ENCODE data around the gene HSPD1. TPM values are rescaled to one million over a fixed set of nuclear protein-coding genes. Genes with fewer than 3 reads are reported as not detected.
A peak's percentile ranks its signal among the peaks of the same experiment; 100 is the strongest.
"Not testable (repeated sequence)": the region's sequence is repeated elsewhere in the genome, so short reads cannot be mapped to it uniquely, and the experiment has no call there.

HSPD1 gene
- total RNA-seq, 1 experiment from 2014 or later, result 681 TPM

DNA sequence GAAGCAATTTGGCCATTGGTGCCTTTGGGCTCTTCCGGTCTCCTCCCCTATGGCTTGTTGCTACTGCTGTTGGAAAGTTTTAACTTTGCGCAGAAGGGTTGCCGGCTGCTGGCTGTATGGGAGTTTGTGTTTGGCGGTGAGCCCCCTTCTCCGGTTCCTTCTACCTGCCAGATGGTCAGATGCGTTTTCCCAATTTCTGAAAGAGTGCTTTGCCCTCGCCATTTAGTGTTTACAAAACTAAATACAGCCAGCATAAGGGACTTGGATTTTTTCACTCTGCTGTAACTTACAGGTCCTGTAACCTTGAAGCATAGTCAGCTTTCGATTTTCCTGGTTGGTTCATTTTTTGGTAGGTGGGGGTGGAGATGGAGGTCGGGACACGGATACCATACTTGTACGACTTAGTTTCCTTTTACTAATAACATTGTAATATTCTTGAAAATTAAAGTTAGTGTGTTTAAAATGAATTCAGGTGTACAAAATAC lies 45.7 kb downstream of the HSPD1 start:
- Mint-ChIP-seq H3K27me3 (ENCODE audit: insufficient read depth, unreplicated experiment) (no peaks in the 10 kb centered on the region), H3K27ac (ENCODE audit: low read depth, unreplicated experiment) (peak overlapping the region; percentile 100), H3K9me3 (ENCODE audit: unreplicated experiment) (no peaks in the 10 kb centered on the region), H3K4me1 (ENCODE audit: insufficient read depth, unreplicated experiment) (peaks cover 19% of the 10 kb centered on the region), H3K36me3 (ENCODE audit: insufficient read depth, unreplicated experiment) (peaks cover 11% of the 10 kb centered on the region), H3K4me3 (ENCODE audit: unreplicated experiment) (peak overlapping the region; percentile 99)
- TF ChIP-seq, protein P1, sequence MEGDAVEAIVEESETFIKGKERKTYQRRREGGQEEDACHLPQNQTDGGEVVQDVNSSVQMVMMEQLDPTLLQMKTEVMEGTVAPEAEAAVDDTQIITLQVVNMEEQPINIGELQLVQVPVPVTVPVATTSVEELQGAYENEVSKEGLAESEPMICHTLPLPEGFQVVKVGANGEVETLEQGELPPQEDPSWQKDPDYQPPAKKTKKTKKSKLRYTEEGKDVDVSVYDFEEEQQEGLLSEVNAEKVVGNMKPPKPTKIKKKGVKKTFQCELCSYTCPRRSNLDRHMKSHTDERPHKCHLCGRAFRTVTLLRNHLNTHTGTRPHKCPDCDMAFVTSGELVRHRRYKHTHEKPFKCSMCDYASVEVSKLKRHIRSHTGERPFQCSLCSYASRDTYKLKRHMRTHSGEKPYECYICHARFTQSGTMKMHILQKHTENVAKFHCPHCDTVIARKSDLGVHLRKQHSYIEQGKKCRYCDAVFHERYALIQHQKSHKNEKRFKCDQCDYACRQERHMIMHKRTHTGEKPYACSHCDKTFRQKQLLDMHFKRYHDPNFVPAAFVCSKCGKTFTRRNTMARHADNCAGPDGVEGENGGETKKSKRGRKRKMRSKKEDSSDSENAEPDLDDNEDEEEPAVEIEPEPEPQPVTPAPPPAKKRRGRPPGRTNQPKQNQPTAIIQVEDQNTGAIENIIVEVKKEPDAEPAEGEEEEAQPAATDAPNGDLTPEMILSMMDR (IDR thresholded peaks at IDR 0.05; ENCODE audit: unreplicated experiment), result no peak
- BruUV-seq (replicated peaks), result no TSS peak
- ChIA-PET CTCF (interaction anchor here (0.6 to 0.7 kb wide), 2 partner anchors 69 to 70 kb away, joined by 3 read pairs; no protein-coding TSS in a partner anchor), POLR2A (interaction anchor here (0.7 to 12.1 kb wide), 8 partner anchors 10 to 160 kb away, joined by 4 to 257 read pairs (median 8); partner anchors contain the start of genes HSPD1, HSPE1, MOB4 and SF3B1)
- peak; percentile 94 for DNase-seq (ENCODE audit: unreplicated experiment)
- intact Hi-C loops (cut with micrococcal nuclease), result loop anchor here (1.0 to 5.0 kb wide), 3 partner anchors 19 to 253 kb away; partner anchors contain the start of genes HSPD1, MARS2 and SF3B1

DNA sequence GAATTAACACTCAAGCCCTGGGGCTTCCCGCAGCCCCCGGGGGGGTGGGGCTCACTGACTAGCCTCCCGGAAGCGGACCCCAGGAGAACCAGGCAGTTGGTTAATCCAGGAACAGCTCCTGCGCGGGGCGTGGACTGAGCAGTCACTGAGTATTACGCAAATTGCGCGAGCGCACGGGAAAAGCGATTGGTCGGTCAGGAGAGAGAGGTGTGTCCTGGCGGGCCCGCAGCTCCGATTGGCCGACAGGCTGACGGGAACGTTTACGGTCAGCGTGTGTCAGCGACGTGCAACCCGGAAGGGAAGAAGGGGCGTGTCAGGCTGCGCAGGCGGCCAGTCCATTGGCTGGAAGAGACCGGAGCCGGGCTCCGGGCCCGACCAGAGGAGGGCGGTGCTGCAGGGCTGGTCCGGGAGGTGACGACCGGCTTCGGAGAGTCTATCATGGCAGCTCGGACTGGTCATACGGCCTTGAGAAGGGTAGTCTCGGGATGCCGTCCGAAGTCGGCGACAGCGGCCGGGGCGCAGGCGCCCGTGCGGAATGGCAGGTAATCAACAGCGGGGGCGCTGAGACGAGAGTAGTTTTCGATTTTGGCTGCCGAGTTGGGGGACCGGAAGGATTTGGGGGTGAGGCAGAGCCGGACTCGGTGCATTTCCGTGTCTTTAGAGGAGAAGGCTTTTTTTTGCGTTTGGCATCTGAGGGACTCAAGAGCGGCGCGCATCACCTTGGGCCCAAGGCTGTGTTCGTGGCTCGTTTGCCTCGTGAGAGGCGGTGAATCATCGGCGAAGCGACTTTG lies 46.3 kb downstream of the HSPD1 start, which contains the start of gene COQ10B:
COQ10B (plus strand) TSS at position 430 of the 791 bp plus-strand sequence; CDS start at position 439, 9 bp downstream.
- ChIA-PET CTCF (interaction anchor here (0.6 to 1.0 kb wide), 2 partner anchors 71 to 161 kb away, joined by 3 read pairs; no protein-coding TSS in a partner anchor), POLR2A (interaction anchor here (0.5 to 12.1 kb wide), 21 partner anchors 10 to 1877 kb away, joined by 3 to 257 read pairs (median 5); partner anchors contain the start of genes HSPD1, HSPE1, MARS2 and MOB4)
- TF ChIP-seq, protein P1 (IDR thresholded peaks at IDR 0.05; ENCODE audit: unreplicated experiment), result no peak
- intact Hi-C loops (cut with micrococcal nuclease), result loop anchor here (1.0 to 5.0 kb wide), 3 partner anchors 18 to 254 kb away; partner anchors contain the start of genes HSPD1, MARS2 and SF3B1
- peak; percentile 99 for DNase-seq (ENCODE audit: unreplicated experiment)
- Mint-ChIP-seq H3K4me3 (ENCODE audit: unreplicated experiment) (peak within 1 kb of the TSS; percentile 99), H3K27me3 (ENCODE audit: insufficient read depth, unreplicated experiment) (no peaks in the 10 kb centered on the region), H3K4me1 (ENCODE audit: insufficient read depth, unreplicated experiment) (peaks cover 16% of the 10 kb centered on the region), H3K9me3 (ENCODE audit: unreplicated experiment) (no peaks in the 10 kb centered on the region), H3K36me3 (ENCODE audit: insufficient read depth, unreplicated experiment) (peaks cover 11% of the 10 kb centered on the region), H3K27ac (ENCODE audit: low read depth, unreplicated experiment) (peak within 1 kb of the TSS; percentile 100)
- BruUV-seq (replicated peaks), result TSS peak; percentile 79

DNA sequence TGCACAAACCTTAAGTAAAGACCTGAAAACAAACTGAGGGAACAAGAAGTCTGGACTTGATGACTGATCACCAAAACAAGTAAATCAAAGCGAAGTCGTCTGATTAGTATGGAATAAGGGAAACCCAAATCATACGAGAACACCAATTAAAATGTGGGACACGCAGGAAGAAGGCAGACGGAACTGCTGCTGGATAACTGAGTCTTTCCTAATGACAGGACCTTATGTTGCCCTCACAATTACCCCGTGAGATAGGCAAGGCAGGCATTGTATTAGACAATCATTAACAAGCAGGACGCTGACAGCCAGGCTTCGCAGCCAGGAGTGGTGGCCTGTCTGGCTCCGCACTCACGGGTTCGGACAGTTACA lies 46.9 kb downstream of the HSPD1 start:
- Mint-ChIP-seq H3K4me3 (ENCODE audit: unreplicated experiment) (peak overlapping the region; percentile 99), H3K27ac (ENCODE audit: low read depth, unreplicated experiment) (peak overlapping the region; percentile 100), H3K4me1 (ENCODE audit: insufficient read depth, unreplicated experiment) (peaks cover 11% of the 10 kb centered on the region), H3K27me3 (ENCODE audit: insufficient read depth, unreplicated experiment) (no peaks in the 10 kb centered on the region), H3K36me3 (ENCODE audit: insufficient read depth, unreplicated experiment) (peaks cover 11% of the 10 kb centered on the region), H3K9me3 (ENCODE audit: unreplicated experiment) (no peaks in the 10 kb centered on the region)
- CTCF ChIA-PET, result interaction anchor here (1.0 kb wide), 1 partner anchor 162 kb away, joined by 3 read pairs; no protein-coding TSS in a partner anchor
- no peak for DNase-seq (ENCODE audit: unreplicated experiment)
- TF ChIP-seq, protein P1 (IDR thresholded peaks at IDR 0.05; ENCODE audit: unreplicated experiment), result no peak
- BruUV-seq (replicated peaks), result no TSS peak
- intact Hi-C loops (cut with micrococcal nuclease), result loop anchor here (1.0 to 5.0 kb wide), 3 partner anchors 17 to 255 kb away; partner anchors contain the start of genes HSPD1, MARS2 and SF3B1
- POLR2A ChIA-PET, result interaction anchor here (0.5 to 12.1 kb wide), 19 partner anchors 9 to 527 kb away, joined by 3 to 257 read pairs (median 5); partner anchors contain the start of genes HSPD1, HSPE1, MARS2 and MOB4

DNA sequence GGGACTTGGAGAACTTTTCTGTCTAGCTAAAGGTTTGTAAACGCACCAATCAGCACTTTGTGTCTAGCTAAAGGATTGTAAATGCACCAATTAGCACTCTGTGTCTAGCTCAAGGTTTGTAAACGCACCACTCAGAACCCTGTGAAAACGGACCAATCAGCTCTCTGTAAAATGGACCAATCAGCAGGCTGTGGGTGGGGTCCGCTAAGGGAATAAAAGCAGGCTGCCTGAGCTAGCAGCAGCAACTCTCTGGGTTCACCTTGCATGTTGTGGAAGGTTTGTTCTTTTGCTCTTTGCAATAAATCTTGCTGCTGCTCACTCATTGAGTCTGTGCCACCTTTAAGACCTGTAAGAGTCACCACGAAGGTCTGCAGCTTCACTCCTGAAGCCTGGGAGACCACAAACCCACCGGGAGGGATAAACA lies 48.7 kb downstream of the HSPD1 start:
- CTCF ChIA-PET, result interaction anchor here (0.5 to 1.5 kb wide), 5 partner anchors 11 to 529 kb away, joined by 3 to 6 read pairs (median 5); no protein-coding TSS in a partner anchor
- POLR2A ChIA-PET, result interaction anchor here (0.6 to 12.1 kb wide), 5 partner anchors 16 to 252 kb away, joined by 3 to 257 read pairs (median 4); partner anchors contain the start of genes HSPD1, HSPE1, MOB4 and SF3B1
- peaks cover 11% of the 10 kb centered on the region for H3K4me1 Mint-ChIP-seq (ENCODE audit: insufficient read depth, unreplicated experiment)
- DNase-seq (ENCODE audit: unreplicated experiment); BruUV-seq (replicated peaks); H3K27me3 Mint-ChIP-seq (ENCODE audit: insufficient read depth, unreplicated experiment); H3K4me3 Mint-ChIP-seq (ENCODE audit: unreplicated experiment); H3K27ac Mint-ChIP-seq (ENCODE audit: low read depth, unreplicated experiment); H3K9me3 Mint-ChIP-seq (ENCODE audit: unreplicated experiment): not testable (repeated sequence)
- H3K36me3 Mint-ChIP-seq (ENCODE audit: insufficient read depth, unreplicated experiment), result peaks cover 11% of the 10 kb centered on the region
- intact Hi-C loops (cut with micrococcal nuclease), result loop anchor here (5.0 kb wide), 2 partner anchors 46 to 256 kb away; partner anchors contain the start of genes HSPD1 and MARS2

Data from MCF 10A (cell line).